ENCODE results near the gene UCN2. TPM values are rescaled to one million over a fixed set of nuclear protein-coding genes. Genes with fewer than 3 reads are reported as not detected.

UCN2 gene
- total and polyA plus RNA-seq, 9 of the 15 experiments (the other 6 are each of a cell fraction or from before 2014, with no cell fraction given): 0.08 to 0.11 TPM; not detected in 7

- TF ChIP-seq KDM5B (IDR thresholded peaks at IDR 0.05; ENCODE audit: insufficient replicate concordance, low read depth, low read length) (no peak), POLR2B (IDR thresholded peaks at IDR 0.05; ENCODE audit: low read depth, partially characterized antibody) (peak; percentile 38), MYNN (IDR thresholded peaks at IDR 0.05) (peak; percentile 6; the same call in 1 of the 2 replicates), MYNN (CRISPR knock-in tag; IDR thresholded peaks at IDR 0.05) (no peak), RERE (CRISPR knock-in tag; IDR thresholded peaks at IDR 0.05; ENCODE audit: borderline replicate concordance) (no peak), MCM2 (IDR thresholded peaks at IDR 0.05; ENCODE audit: low read depth) (no peak)
These were observed 33.8 kb upstream of the UCN2 start (continued) for GRCh38 chr3:48597408-48597800.

Data from K562 (cell line).